ENCODE measurements around the gene PFKL.

PFKL gene

DNA sequence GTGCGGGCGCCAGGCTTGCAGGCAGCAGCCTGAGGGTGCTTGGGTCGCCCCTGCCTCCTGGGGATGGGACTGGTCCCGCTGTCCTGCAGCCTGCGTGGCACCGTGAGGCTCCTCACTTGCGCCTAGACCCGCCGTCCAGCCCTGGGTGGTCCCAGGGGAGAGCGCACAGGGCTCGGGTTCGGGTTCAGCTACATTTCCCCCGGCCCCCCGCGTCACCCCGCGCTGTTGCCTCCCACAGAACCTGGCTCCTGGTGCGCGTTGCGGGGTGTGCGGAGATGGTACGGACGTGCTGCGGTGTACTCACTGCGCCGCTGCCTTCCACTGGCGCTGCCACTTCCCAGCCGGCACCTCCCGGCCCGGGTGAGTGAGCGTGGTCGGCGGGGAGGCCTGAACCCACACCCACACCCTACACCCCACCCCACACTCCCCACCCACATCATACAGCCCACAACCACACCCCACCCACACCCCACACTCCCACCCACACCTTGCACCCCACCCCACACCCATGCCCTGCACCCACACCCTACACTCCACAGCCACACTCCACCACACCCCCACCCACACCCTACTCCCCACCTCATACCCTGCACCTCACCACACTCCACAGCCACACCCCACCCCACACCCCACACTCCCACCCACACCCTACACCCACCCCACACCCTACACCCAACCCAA lies 6.2 kb upstream of the PFKL start:
- no peak for FAIRE-seq
- TF ChIP-seq POLR2AphosphoS5 (IDR thresholded peaks at IDR 0.05; ENCODE audit: low read depth, low read length) (no peak), POU2F2 (IDR thresholded peaks at IDR 0.05; ENCODE audit: low read depth, low read length) (no peak), SPI1 (IDR thresholded peaks at IDR 0.05; ENCODE audit: low read depth, low read length) (no peak), POLR2A (IDR thresholded peaks at IDR 0.05; ENCODE audit: low read depth, low read length) (no peak), PAX5 (IDR thresholded peaks at IDR 0.05; ENCODE audit: insufficient read depth, low read length, severe bottlenecking) (no peak), TAF1 (IDR thresholded peaks at IDR 0.05; ENCODE audit: low read depth, low read length) (no peak)
- no peak for DNase-seq (ENCODE audit: insufficient read length, low spot score)

DNA sequence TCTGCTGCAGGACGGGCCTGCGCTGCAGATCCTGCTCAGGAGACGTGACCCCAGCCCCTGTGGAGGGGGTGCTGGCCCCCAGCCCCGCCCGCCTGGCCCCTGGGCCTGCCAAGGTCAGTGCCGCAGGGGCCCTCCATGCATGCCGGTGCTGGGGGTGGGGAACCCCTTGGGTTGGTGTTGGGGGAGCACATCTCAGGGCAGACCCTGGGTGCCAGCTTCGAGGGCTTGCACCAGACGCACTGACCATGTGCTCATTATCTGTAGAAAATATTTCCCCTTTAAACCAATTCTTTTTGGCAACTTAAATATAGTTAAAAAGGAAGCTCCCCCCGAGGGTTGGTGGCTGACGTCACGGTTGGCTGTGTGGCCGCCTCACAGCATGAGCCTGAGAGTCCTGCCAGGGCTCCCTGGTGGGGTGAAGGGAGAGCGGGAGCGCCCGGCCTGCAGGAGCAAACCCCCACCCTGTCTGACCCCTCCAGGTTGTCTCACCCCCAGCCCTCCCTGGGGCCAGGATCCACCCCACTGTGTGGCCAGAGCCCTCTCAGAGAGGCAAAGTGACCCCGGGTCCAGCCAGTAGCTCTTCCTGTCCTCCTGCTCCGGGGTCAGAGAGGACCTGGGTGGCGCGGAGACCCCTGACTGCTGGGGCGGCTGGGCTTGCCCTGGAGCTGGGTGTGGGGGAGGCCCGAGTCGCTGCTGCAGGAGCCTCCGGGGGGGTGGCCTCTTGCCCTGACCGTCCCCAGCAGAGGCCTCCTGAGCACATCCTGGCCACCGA lies 5.3 kb upstream of the PFKL start:
- FAIRE-seq: no peak
- TF ChIP-seq POLR2AphosphoS5 (IDR thresholded peaks at IDR 0.05; ENCODE audit: low read depth, low read length) (no peak), POU2F2 (IDR thresholded peaks at IDR 0.05; ENCODE audit: low read depth, low read length) (no peak), PAX5 (IDR thresholded peaks at IDR 0.05; ENCODE audit: insufficient read depth, low read length, severe bottlenecking) (no peak), TAF1 (IDR thresholded peaks at IDR 0.05; ENCODE audit: low read depth, low read length) (no peak), SPI1 (IDR thresholded peaks at IDR 0.05; ENCODE audit: low read depth, low read length) (no peak), POLR2A (IDR thresholded peaks at IDR 0.05; ENCODE audit: low read depth, low read length) (no peak)
- no peak for DNase-seq (ENCODE audit: insufficient read length, low spot score)

DNA sequence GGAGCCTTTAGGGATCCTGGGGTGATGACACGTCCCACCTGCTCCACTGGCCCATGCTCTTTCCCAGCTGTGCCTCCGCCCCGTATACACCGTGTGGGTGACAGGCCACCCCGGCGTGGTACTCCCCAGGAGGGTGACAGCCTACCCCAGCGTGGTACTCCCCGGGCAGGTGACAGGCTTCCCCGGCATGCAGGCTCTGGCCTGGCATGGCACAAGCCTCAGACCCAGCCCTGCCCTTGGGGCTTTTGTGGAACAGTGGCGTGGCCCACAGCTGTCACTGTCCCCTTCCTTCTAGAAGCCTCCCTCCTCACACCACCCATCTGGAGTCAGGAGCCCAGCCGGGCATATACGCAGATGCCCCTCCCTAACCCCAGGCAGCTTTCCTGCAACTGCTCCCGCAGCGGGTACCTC lies 4.7 kb upstream of the PFKL start:
- no peak for FAIRE-seq
- no peak for DNase-seq (ENCODE audit: insufficient read length, low spot score)
- TF ChIP-seq POLR2A (IDR thresholded peaks at IDR 0.05; ENCODE audit: low read depth, low read length) (no peak), SPI1 (IDR thresholded peaks at IDR 0.05; ENCODE audit: low read depth, low read length) (no peak), POU2F2 (IDR thresholded peaks at IDR 0.05; ENCODE audit: low read depth, low read length) (no peak), TAF1 (IDR thresholded peaks at IDR 0.05; ENCODE audit: low read depth, low read length) (no peak), PAX5 (IDR thresholded peaks at IDR 0.05; ENCODE audit: insufficient read depth, low read length, severe bottlenecking) (no peak), POLR2AphosphoS5 (IDR thresholded peaks at IDR 0.05; ENCODE audit: low read depth, low read length) (no peak)

DNA sequence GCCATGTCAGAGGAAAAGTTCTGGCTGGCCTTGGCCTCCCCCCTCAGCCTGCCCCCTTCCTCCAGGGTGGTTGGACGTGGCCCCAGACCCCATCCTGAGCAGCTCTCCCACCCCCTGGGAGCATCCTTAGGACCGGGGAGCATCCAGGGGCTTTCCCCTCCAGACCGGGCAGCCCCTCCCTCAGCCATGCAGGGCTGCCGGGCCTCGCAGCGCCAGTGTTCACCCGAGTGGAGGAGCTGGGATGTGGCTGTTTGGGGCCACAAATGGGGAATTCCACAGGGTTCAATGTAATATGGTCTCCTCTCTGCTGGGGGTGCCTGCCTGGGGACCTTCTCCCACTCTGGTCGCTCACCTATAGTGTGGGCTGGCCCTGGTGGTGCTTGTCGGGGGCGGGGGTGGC lies 4.2 kb upstream of the PFKL start:
- FAIRE-seq (peak; percentile 56), DNase-seq (ENCODE audit: insufficient read length, low spot score) (no peak)
- no peak for TF ChIP-seq TAF1 (IDR thresholded peaks at IDR 0.05; ENCODE audit: low read depth, low read length)
- TF ChIP-seq POU2F2 (IDR thresholded peaks at IDR 0.05; ENCODE audit: low read depth, low read length): no peak
- no peak for TF ChIP-seq POLR2AphosphoS5 (IDR thresholded peaks at IDR 0.05; ENCODE audit: low read depth, low read length)
- TF ChIP-seq SPI1 (IDR thresholded peaks at IDR 0.05; ENCODE audit: low read depth, low read length): no peak
- TF ChIP-seq PAX5 (IDR thresholded peaks at IDR 0.05; ENCODE audit: insufficient read depth, low read length, severe bottlenecking): no peak
- no peak for TF ChIP-seq POLR2A (IDR thresholded peaks at IDR 0.05; ENCODE audit: low read depth, low read length)

DNA sequence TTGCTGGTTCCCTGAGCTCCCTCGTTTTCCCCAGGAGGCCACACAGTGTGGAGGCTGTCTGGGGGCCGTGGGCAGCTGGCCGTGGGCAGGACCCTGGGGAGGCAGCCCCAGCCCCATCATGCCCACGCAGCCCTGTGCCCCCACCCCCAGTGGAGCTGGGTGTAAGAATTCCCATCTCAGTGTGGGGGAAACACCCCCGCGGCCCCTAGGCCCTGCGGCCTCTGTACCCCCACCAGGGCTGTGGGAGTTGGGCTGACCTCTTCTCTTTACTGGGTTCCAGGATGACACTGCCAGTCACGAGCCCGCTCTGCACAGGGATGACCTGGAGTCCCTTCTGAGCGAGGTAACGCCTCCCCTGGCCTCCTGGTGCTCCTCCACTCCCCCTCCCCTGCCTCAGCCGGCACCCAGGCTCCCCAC lies 3.7 kb upstream of the PFKL start:
- DNase-seq (ENCODE audit: insufficient read length, low spot score) (no peak), FAIRE-seq (no peak)
- TF ChIP-seq POU2F2 (IDR thresholded peaks at IDR 0.05; ENCODE audit: low read depth, low read length) (no peak), POLR2AphosphoS5 (IDR thresholded peaks at IDR 0.05; ENCODE audit: low read depth, low read length) (no peak), PAX5 (IDR thresholded peaks at IDR 0.05; ENCODE audit: insufficient read depth, low read length, severe bottlenecking) (no peak), POLR2A (IDR thresholded peaks at IDR 0.05; ENCODE audit: low read depth, low read length) (no peak), TAF1 (IDR thresholded peaks at IDR 0.05; ENCODE audit: low read depth, low read length) (no peak), SPI1 (IDR thresholded peaks at IDR 0.05; ENCODE audit: low read depth, low read length) (no peak)

DNA sequence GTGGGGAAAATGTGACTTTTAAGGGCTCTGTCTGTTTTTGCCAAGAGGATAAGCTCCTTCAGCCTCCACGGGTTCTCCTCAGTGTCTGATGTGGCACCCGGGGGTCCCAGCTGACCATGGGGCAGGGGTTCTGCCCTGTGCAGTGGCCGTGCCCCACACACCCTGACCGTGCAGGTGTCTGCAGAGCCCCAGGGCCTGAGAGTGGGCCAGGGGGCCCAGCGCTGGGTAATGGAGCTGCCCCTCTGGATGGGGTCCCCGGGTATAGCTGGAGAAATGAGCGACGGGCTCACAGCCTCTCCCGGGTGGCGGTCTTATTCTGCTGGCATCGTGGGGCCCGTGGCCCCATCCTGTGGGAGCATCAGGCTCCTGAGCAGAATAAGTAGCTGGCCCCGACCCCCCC lies 2.9 kb upstream of the PFKL start:
- TF ChIP-seq POLR2AphosphoS5 (IDR thresholded peaks at IDR 0.05; ENCODE audit: low read depth, low read length): no peak
- TF ChIP-seq POU2F2 (IDR thresholded peaks at IDR 0.05; ENCODE audit: low read depth, low read length): no peak
- TF ChIP-seq PAX5 (IDR thresholded peaks at IDR 0.05; ENCODE audit: insufficient read depth, low read length, severe bottlenecking): no peak
- FAIRE-seq: no peak
- DNase-seq (ENCODE audit: insufficient read length, low spot score): no peak

DNA sequence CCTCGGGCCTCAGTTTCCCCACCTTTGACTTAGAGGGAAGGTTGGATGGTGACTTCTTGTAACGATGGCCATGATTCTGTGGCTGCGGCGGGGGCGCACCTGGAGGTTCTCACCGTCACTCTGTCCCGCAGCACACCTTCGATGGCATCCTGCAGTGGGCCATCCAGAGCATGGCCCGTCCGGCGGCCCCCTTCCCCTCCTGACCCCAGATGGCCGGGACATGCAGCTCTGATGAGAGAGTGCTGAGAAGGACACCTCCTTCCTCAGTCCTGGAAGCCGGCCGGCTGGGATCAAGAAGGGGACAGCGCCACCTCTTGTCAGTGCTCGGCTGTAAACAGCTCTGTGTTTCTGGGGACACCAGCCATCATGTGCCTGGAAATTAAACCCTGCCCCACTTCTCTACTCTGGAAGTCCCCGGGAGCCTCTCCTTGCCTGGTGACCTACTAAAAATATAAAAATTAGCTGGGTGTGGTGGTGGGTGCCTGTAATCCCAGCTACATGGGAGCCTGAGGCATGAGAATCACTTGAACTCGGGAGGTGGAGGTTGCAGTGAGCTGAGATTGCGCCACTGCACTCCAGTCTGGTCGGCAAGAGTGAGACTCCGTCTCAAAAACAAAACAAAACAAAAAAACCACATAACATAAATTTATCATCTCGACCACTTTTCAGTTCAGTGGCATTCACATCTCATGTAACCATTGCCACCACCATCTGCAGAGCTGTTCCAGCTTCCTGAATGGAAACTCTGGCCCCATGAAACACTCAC lies 2.1 kb upstream of the PFKL start:
- DNase-seq (ENCODE audit: insufficient read length, low spot score): peak; percentile 91
- FAIRE-seq: peak; percentile 87
- TF ChIP-seq POLR2A (IDR thresholded peaks at IDR 0.05; ENCODE audit: low read depth, low read length) (no peak), POLR2AphosphoS5 (IDR thresholded peaks at IDR 0.05; ENCODE audit: low read depth, low read length) (no peak), PAX5 (IDR thresholded peaks at IDR 0.05; ENCODE audit: insufficient read depth, low read length, severe bottlenecking) (no peak), POU2F2 (IDR thresholded peaks at IDR 0.05; ENCODE audit: low read depth, low read length) (no peak)

DNA sequence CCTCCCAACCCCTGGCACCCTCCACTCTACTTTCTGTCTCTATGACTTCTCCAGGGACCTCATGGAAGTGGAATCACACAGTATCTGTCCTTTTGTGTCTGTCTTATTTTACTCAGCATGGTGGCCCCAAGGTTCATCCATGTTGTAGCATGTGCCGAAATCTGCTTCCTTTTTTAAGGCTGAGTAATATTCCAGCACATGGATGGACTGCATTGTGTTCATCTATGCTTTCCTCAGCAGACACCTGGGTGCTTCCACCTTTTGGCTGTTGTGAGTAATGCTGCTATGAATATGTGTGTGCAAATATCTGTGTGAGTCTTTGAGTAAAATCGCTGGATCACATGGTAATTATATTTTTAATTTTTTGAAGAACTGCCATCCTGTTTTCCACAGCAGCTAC lies 1.6 kb upstream of the PFKL start:
- DNase-seq (ENCODE audit: insufficient read length, low spot score) (no peak), FAIRE-seq (no peak)
- TF ChIP-seq POLR2AphosphoS5 (IDR thresholded peaks at IDR 0.05; ENCODE audit: low read depth, low read length): no peak
- TF ChIP-seq SPI1 (IDR thresholded peaks at IDR 0.05; ENCODE audit: low read depth, low read length): no peak
- no peak for TF ChIP-seq POLR2A (IDR thresholded peaks at IDR 0.05; ENCODE audit: low read depth, low read length)

DNA sequence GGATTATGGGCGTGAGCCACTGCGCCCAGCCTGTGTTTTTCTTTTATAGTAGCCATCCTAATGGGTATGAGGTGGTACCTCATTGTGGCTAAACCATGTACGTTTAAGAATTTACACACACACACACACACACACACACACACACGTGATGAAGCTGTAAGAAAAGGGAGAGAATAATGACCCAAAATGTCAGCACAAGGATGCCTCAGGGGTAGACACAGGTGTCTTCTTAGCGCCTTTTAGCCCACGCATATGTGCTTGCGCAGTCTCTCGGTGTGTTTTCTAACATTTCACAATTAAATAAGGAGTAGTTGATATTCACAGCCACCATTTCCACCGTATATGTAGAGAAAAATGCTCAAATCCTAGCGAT lies 782 bp upstream of the PFKL start:
- DNase-seq (ENCODE audit: insufficient read length, low spot score): no peak
- FAIRE-seq: no peak
- TF ChIP-seq TAF1 (IDR thresholded peaks at IDR 0.05; ENCODE audit: low read depth, low read length): no peak
- no peak for TF ChIP-seq PAX5 (IDR thresholded peaks at IDR 0.05; ENCODE audit: insufficient read depth, low read length, severe bottlenecking)
- no peak for TF ChIP-seq POU2F2 (IDR thresholded peaks at IDR 0.05; ENCODE audit: low read depth, low read length)
- no peak; the same call in 1 of the 2 replicates for TF ChIP-seq POLR2A (IDR thresholded peaks at IDR 0.05; ENCODE audit: low read depth, low read length)
- no peak for TF ChIP-seq SPI1 (IDR thresholded peaks at IDR 0.05; ENCODE audit: low read depth, low read length)
- TF ChIP-seq POLR2AphosphoS5 (IDR thresholded peaks at IDR 0.05; ENCODE audit: low read depth, low read length): no peak

Data from GM12891 (cell line).